GM19238 (cell line): ENCODE data around the gene MAPK4.

ENCODE experiments used
- DNase-seq: peaks from one replicate; pipeline ENCODE4 v3.0.0; 2011; ENCODE audit warnings: low spot score; ENCODE audit not compliant: insufficient read length

MAPK4 gene

DNA sequence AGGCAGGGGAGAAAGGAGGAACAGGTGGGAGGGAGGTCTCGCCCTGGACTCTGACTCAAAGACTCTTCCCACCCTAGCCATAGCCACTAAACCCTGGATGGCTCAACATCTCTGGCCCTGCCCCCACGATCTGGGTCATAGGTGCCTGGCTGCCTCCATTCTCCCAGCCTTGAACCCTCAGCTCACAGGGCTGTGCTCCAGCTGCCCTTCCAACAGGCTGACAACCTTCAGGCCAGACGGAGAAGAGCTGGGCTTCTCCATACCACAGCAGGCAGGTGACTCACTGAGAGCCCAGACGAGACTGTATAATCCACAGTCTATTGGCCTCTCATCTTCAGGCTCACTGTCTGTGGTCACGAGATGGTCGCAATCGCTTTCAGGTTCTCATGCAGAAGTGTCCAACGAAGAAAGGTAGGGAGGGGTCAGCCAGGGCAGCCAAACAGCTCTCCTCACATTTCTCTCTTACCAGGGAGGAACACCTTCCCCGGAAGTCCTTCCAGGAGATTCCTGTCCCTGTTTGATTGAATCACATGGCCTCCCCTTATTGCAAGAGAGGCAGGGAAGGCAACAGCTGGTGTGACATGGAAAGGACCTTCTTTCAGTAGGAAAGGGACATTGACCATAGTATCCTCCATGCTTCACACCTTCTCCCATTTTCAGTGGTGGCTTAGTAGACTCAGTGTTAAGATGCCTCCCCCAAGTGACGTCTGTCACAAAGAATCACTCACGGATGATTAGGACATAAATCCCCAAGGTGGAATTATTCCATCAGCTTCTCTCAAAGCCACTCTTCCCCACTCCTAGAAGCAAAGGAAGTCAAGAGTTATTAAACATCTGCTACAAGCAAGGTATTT, 159.8 kb downstream of the MAPK4 start:
- DNase-seq: no peak

DNA sequence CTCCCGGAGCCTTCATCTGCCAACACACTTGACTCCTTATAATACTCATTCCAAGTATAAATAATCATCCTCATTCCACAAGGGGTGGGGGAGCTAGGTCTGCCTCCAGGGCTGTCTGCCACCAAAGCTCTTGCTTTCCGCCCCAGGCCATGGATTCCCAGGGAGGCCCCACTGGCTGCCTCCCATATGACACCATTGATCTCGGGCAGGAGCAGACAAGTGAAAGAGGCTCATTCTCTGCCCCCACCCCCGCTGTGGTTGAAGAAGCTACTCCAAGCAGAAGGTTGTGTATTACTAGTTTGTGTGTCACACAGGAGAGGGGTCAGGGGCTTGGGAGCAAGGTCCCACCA, 160.4 kb downstream of the MAPK4 start:
- DNase-seq: no peak

DNA sequence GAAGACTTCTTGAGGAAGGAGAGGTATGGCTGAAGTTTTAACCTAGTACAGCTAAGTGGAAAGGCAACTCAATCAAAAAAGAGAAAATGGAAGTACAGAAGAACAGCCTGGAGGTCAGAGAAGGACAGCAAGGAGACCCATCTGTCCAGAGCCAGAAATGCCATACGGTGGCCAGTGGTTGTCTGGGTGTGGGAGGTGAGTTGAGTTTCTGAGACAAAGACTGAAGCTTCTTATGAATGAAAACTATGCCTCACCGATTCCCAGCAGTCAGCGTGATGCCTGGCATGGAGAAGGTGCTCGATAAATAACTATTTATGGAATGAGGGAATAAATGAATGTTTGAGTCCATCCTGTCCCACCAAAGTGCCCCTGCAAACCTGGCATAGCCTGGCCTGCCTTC, 161.1 kb downstream of the MAPK4 start:
- no peak for DNase-seq

DNA sequence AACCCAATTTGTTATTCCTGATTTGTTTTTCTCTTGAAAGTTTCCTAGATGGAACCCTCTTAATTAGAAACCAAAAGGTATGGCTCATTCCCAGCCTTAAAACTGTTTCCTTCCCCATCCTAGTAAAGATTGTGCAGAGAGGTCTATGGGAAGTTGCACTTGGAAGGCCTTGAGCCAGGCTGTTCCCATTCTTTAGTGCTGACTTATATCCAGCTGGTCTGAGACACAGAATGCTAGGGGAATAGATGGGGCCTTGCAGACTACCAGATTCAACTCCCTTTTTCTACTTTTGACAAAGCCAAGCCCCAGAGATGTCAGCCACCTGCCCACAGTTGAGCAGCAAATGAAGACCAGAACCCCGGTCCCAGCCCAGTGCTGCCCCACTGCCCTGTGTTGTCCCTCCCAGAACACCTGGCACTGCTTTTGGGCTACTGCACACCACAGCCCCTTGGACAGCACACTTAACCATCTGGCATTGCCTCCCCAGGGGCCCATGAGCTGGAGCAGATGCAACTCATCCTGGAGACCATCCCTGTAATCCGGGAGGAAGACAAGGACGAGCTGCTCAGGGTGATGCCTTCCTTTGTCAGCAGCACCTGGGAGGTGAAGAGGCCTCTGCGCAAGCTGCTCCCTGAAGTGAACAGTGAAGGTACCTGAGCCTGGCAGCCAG, 161.7 kb downstream of the MAPK4 start:
- DNase-seq: no peak

DNA sequence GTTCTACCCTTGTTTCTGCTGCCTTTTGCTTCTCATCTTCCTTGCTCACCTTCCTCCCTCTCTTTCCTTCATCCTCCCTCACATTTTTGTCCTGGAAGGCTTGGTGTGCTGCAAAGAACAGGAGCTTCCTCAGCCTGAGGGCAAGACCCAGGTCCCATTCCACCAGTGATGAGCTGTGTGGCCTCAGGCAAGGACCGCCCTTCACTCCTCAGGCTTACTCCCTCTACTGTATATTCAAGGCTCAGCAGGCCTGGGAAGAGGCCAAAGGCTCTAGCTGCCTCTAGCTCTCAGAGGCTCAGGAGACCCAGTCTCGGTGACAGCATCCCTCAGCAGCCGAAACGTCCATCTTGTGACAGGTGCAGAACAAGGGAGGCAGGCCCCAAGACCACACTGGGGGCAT, 162.4 kb downstream of the MAPK4 start:
- DNase-seq: no peak

DNA sequence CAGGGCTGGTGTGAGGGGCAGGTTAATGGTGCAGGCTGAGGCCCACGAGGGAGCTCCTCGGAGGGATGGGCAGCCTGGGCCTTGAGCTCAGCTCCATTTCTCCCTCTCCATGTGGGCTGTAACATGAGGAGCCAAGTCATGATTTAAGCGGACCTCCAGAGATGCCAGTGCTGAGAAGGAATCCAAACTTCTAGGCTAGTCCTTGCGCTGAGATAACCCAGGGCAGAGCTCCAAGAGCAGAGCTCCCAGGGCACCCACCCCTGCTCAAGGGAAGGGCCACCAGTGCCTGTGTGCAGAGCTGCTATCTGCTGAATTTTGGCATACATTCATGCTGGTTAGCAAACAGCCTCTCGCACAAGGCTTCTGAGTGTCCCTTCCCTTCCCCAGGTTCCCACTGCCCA, 164.9 kb downstream of the MAPK4 start:
- DNase-seq: no peak

DNA sequence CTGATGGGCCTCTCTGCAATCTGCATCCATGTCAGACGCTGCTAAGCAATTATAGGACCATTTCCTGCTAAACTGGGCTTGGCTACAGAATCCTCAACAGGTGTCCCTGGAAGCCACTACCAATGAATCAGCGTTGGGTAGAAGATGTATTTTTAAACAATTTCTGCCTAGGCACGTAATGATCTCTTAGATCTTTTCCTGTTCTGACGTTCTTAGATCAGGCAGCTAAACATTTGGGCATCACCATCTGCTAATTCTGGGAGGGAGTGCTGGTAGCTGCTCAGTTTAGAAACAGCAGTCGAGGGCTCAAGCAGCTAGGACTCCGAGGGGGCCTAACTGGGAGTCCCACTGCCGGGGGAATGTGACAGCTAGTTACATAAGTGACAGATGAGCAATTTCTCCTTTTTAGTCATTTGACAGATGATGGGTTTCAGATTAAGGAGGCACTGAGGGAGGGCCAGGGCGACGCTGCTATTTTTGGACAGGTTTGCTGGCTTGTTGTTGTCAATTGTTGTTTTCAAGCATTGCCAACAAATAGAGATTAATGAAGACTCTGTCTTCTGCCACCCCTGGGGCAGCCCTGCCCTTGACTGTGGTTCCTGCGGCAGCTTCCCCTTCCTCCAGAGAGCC, 167.2 kb downstream of the MAPK4 start:
- DNase-seq: peak; percentile 46

DNA sequence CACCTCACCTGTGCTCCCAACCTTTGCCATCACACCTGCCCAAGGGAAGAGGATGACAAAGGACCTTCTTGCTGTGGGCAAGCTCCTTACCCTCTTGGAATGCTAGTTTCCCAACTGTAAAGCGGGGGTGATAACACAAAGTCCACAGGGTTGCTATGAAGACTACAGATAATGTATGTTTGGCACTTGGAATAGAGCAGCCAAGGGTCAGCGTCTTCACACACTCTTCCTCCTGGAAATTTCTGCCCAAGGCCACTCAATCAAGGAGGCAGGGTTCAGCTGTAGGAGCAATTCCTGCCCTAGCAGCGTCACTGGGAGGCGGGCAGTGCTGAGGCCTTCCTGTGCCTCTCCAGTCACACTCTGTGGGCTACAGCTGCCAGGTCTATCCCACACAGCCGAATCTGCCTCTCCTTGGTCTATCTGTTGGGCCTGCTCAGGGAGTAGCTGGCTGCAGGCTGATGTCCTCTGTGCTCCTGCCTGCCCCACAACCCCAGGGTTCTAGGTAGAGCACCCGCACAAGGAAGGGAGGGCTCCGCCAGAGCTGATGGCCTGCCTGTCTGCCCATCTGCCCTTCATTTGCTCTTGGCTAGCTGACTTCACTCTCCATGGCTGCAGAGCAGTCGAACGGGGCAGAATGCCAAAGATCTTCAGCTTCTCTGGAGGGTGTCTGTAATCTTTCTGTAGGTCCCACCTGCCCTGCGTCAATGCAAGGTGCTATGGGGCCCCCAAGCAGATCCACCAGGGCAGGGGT, 168.0 kb downstream of the MAPK4 start:
- no peak for DNase-seq

DNA sequence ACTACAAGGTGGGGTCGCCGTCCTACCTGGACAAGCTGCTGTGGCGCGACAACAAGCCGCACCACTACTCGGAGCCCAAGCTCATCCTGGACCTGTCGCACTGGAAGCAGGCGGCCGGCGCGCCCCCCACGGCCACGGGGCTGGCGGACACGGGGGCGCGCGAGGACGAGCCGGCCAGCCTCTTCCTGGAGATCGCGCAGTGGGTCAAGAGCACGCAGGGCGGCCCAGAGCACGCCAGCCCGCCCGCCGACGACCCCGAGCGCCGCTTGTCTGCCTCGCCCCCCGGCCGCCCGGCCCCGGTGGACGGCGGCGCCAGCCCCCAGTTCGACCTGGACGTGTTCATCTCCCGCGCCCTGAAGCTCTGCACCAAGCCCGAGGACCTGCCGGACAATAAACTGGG, 169.5 kb downstream of the MAPK4 start:
- no peak for DNase-seq

DNA sequence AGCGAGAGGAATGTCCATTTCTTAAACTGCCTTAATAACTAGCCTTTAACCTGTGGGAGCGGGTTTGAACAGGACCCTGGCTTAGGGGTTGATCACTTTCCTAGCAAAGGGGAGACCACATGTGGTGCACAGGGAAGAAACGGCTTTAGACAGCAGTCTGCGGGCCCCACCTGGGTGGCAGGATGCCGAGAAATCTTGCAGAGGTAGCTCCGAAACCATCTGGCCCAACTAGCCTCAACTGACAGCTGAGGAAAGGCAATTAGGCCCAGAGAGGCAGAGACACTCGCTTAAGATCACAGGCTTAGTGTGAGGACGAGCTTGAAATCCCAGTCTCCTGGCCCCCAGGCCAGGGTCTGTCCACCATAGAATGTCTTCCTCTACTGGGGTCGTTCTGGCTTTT, 170.1 kb downstream of the MAPK4 start:
- DNase-seq: no peak

DNA sequence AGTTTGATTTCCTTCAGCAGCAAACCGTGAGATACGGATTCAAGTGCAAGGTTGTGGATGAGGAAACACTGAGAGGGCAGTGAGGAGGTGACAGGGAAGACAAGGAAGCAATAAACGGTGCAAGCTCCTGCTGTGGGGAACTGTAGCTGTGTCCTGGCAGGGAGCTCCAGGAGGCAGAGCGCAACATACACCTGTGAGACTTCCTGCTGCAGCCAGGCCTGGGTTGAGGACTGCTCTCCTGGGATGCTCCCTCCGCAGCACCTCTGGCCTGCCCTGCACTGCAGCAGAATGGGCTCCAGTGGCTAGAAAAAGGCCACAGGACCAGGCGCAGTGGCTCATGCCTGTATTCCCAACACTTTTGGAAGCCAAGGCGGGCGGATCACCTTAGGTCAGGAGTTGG, 174.5 kb downstream of the MAPK4 start:
- no peak for DNase-seq

DNA sequence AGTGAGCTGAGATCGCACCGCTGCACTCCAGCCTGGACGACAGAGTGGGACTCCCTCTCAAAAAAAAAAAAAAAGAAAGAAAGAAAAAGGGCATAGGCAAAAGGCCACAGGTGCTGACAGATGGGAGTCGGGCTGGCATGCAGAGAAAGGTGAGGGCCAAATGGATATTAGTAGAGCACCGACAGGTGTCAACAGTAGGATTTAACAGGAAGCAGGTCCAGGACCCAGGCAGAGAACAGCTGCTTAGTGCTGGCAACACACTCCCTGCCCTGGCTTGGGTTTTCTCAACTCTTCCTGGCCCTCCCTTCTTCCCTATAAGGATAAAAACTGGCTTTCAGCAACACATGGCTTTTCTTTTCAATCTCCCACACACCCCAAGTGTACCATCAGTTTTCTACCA, 175.0 kb downstream of the MAPK4 start:
- no peak for DNase-seq

DNA sequence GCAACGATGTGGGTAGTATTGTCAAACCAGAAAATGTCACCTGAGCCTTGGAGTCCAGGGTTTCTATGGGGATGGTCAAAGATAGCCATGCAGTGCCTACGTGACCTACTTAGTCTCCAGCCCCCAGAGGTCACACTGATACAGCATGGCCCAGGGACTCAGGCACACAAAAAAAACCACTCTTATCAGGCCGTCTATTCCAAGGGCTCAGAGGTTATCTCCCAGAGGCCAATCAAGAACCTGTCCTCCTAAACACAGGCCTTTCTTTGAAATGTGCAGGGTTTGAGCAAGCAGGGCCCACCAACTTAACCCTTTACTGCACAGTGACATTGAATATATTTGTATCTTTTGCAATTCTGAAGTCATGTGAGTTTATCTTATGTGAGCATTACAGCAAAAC, 177.2 kb downstream of the MAPK4 start:
- no peak for DNase-seq

DNA sequence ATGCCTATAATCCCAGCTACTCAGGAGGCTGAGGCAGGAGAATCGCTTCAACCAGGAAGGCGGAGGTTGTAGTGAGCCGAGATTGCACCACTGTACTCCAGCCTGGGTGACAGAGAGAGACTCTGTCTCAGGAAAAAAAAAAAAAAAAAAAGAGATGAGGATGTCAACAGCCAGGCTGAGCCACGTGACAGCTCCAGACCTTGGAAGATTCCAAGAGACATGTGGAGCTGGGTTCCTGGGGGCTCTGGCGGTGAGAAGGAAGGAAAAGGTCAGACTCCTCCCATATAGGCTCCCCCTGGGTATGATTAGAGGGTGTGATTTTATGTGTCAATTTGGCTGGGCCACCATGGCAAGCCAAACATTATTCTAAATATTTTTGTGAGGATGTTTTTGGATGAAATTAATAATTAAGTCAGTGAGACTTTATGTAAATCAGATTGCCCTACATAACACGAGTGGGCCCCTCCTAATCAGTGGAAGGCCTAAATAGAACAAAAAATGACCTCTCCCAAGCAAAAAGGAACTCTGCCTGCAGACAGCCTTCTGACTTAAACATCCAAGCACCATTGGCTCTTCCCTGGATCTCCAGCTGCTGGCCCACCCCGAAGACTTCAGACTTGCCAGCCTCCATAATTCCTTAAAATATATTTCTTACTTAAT, 178.3 kb downstream of the MAPK4 start:
- DNase-seq: no peak

DNA sequence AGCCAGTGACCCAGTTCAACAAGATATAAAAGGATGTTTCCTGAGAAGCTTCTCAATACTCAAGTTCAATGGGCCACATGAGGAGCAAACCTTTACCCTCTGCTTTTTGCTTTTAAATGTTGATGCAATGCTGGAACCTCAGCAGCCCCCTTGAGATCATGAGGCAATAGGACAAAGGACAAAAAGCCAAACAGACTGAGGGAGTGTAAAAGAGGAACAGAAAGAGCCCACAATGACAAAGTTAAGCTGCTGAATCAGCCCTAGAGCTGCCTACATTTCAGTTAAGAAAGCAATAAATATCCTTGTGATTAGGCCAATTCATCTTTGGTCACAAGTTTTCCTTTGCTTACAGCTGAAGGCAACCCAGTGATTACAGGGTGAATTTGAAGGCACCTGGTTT, 183.1 kb downstream of the MAPK4 start:
- no peak for DNase-seq

DNA sequence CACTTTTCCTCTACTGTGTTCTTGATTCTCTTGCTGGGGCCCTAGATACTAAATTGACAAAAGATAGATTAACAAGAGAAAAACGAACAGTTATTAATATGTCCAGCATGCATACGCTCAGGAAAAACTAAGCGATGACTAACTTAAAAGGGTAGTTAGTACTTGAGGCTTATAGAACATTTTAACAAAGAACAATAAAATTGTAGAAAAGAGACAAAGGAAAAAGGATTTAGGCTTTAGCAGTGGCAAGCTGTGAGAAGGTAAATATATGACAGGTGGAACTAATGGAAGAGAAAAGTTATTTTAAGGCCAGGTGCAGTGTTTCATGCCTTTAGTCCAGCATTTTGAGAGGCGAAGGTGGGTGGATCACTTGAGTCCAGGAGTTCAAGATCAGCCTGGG, 184.4 kb downstream of the MAPK4 start:
- DNase-seq: no peak

DNA sequence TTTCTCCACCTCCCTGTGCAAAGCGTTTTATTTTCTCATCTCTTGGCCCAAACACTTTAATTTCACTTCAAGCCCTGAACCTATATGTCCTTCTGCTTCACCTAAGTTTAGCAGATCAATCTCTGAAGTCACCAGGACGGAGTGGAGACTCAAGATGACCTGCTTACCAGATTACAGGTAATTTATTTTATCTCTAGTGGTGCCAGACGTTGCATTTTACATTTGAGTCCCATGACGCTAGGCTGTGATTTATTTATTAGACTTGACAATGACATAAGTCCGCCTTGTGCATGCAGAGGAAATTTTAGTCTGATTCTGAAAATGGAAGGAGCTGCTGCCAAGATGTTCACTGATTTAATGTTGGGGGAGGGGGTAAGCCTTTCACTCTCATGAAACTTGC, 186.1 kb downstream of the MAPK4 start:
- no peak for DNase-seq

DNA sequence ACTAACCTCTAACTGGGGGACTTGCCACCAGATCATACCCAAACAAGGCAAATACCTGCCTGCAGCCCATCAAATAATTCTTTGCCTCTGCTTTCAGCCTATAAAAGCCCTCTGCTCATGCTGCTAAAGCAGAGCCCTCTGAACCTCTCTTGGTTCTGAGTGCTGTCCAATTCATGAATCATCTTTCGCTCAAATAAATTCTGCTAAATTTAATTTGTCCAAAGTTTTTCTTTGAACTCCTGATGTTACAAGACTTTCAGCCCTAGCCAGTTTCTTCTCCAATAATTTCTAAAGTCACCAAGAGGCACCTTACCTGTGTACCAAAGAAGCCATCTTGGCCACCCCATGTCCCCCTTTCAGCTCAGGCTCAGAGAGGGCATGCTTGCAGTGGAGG, 188.0 kb downstream of the MAPK4 start:
- DNase-seq: no peak

DNA sequence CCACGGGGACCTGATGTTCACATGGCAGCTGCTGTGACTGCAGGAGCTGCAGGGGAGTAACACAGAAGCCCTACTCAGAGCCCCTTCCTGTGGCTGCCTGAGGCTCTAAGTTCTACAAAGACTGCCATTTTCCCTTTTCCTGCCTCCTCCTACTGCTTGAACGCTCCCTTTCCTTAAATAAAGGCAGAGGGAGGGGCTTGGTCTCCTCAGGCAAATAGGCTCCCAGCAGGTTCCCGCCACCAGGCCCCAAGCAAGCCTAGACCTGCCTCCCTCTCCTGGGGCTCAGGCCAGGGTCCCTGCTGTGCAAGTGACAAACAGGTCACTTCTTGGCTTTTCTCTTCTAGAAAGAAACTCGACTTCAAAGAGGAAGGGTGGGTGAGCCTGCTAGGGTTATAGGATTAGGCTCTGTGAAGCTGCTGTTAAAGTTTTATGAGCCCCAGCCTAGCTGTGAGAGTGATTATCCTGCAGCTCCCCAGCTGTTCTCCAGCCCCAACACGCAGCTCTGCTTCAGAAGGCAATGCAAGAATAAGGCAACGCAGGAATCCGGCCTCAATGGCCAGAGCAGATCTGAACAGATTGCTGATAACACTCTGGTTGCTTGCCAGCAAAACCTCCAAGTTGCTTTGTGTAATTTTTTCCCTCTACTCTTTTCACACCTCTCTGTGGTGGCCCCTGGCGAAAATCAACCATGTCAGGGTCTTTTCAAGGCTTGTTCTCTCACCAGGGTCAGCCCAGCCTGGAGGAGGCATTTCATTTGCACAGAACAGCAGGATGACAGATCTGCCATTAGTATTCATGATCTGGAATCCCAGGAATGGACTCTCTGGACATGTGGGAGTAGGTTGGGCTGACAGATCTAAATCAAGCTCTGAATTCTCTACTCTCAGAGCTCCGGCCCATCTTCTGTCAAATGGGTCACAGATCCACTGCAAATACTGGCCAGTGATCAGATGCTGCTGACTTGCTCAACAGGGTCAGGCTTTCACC, 188.6 kb downstream of the MAPK4 start:
- no peak for DNase-seq

DNA sequence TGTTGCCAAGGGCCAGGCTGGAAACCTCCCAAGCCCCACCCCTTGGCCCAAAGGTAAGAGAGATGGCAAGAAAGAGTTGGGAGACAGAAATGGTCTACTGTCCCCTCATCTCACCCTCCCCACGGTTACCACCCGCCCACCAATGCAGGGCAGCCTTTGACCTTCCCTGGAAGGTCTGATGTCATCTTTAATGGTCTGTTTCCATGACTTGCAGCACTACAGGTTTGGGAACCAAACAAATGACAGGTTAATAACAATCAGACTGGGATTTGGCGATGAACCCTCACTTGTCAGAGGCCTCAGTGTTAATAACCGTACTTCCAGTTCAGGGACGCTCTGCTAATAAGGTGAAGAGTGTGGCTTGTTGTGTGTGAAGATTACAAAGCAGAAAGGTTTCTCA, 189.5 kb downstream of the MAPK4 start:
- no peak for DNase-seq
